Erythroblast (primary cell): ENCODE measurements around the gene ACTN4.

Source experiments
- GATA1 ChIP-seq: IDR thresholded peaks from 2 replicates; pipeline ENCODE4 v1.6.1; 2011; ENCODE audit warnings: low read depth, mild to moderate bottlenecking, control low read depth, low read length, moderate library complexity
- POLR2A ChIP-seq: IDR thresholded peaks from 2 replicates; pipeline ENCODE4 v1.6.1; 2011; ENCODE audit warnings: mild to moderate bottlenecking, low read length

- no peak for TF ChIP-seq POLR2A
- TF ChIP-seq GATA1: no peak
These were observed 116.4 kb downstream of the ACTN4 start for GRCh38 chr19:38763795-38764220.
